Activated CD4-positive, CD25-positive, alpha-beta regulatory T cell treated with anti-CD3 and anti-CD28 coated beads, Interleukin-2, amount 50 U/mL, for 16 hours (primary cell): Measurements from ENCODE around the gene UCHL5.
"Not testable (repeated sequence)": the region's sequence is repeated elsewhere in the genome, so short reads cannot be mapped to it uniquely, and the experiment has no call there.

ENCODE experiments used
- DNase-seq: peaks from one replicate; pipeline ENCODE4 v3.0.0-alpha.2; 2020; ENCODE audit warnings: low read depth, low spot score

UCHL5 gene

GRCh38 chr1:193013005-193013404 is 46.2 kb downstream of the UCHL5 start:
- no peak for DNase-seq

GRCh38 chr1:193011406-193011805 is 47.8 kb downstream of the UCHL5 start:
- no peak for DNase-seq

GRCh38 chr1:193009501-193009900 is 49.7 kb downstream of the UCHL5 start:
- no peak for DNase-seq

DNA sequence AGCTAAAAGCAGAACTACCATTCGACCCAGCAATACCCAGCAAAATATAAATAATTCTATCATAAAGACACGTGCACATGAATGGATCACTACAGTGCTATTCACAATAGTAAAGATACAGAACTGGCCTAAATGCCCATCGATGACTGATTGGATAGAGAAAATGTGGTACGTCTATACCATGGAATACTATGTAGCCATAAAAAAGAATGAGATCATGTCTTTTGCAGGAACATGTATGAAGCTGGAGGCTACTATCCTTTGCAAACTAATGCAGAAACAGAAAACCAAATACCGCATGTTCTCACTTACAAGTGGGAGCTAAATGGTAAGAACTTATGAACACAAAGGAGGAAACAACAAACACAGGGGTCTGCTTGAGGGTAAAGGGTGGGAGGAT is 53.4 kb downstream of the UCHL5 start:
- DNase-seq: no peak

GRCh38 chr1:192998536-192998935 is 60.6 kb downstream of the UCHL5 start:
- no peak for DNase-seq

DNA sequence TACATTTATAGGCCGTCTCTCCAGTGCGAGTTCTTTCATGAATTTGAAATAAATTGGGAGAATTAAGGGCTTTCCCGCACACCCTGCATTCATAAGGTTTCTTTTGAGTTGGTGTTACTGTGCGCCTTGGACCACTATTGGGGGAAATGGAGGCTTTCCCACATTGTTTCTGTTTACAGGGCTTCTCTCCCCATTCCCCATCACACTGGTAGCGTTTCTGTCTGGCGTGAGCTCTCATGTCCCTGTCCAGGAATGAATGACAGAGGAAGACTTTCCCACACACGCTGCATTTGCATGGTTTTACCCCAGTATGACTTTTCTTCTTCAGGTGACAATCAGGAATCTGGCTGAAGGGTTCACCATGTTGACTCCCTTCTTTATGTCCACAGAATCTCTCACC is 65.0 kb downstream of the UCHL5 start:
- DNase-seq: no peak

DNA sequence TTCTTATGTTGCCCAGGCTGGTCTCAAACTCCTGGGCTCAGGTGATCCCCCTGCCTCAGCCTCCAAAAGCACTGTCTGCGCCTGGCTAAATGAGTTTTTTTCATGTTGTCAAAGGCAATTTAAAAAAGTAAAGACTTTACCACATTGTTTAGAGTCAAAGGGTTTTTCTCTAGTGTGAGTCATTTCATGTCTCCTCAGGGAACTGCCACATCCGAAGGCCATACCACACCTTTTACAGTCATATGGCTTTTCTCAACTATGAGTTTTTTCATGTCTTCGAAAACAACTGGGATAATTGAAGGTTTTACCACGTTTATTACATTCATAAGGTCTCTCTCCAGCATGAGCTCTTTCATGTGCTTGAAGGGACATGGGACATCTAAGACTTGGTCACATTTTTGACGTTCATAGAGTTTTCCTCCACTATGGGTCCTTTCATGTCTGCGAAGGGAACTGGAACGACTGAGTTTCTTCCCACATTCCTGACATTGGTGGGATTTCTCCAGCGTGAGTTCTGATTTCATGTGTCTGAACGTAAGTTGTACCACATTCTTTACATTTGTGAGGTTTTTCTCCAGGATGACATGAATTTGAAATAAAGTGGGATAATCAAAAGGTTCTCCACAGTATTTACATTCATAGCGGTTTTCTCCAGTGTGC is 65.6 kb downstream of the UCHL5 start:
- no peak for DNase-seq

DNA sequence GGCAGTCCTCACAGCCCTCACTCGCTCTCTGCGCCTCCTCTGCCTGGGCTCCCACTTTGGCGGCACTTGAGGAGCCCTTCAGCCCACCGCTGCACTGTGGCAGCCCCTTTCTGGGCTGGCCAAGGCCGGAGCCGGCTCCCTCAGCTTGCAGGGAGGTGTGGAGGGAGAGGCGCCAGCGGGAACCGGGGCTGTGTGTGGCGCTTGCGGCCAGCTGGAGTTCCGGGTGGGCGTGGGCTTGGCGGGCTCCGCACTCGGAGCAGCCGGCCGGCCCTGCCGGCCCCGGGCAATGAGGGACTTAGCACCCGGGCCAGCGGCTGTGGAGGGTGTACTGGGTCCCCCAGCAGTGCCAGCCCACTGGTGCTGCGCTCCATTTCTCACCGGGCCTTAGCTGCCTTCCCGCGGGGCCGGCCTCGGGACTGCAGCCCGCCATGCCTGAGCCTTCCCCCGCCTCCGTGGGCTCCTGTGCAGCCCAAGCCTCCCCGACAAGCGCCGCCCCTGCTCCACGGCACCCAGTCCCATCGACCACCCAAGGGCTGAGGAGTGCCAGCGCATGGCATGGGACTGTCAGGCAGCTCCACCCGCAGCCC is 72.3 kb downstream of the UCHL5 start:
- not testable (repeated sequence) for DNase-seq

- DNase-seq: no peak
Measured at GRCh38 chr1:192986110-192986747, 72.9 kb downstream of the UCHL5 start.

- DNase-seq: no peak
Measured at GRCh38 chr1:192984080-192984479, 75.1 kb downstream of the UCHL5 start.

DNA sequence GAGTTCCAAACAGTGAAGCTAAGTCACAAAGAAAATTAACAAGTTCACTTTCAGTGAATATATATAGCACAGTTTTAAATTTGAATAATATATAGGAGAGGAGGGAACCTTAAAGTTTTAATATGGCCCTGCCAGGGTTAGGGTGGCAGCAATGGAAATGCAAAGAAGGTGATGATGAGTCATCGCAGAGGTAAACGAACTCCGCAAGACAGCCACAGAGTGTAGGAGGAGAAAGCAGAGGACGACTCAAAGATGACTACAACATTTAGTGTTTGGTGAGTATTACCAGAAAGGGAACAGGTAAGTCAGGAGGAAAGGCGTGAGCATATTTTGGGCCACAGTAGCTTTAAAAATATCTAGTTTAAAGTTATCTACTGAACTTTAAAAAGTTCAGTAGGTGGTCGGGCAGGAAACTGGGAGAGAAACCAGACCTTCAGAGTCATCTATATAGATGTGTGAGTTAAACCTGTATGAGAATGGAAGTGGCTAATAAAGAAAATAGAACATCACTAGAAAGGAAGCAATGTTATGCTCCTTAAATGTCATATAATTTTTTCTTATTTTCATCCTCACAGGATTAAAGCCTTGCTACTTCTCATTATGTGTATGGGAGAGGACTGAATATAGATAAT is 75.7 kb downstream of the UCHL5 start:
- no peak for DNase-seq

DNA sequence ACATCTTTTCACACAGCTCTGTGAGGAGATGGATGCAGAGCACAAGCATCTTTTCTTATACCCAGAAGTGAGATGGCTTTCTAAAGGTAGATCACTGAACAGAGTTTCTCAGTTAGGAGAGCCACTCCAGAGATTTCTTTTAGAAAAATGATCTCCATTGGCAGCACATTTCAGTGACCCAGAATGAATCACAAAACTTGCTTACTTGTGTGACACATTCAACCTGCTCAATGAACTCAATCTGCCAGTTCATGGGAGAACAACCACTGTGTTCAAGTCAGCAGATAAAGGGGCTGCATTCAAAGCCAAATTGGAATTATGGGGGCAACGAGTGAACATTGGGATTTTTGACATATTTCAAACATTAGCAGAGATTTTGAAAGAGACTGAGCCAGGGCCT is 78.3 kb downstream of the UCHL5 start:
- no peak for DNase-seq

DNA sequence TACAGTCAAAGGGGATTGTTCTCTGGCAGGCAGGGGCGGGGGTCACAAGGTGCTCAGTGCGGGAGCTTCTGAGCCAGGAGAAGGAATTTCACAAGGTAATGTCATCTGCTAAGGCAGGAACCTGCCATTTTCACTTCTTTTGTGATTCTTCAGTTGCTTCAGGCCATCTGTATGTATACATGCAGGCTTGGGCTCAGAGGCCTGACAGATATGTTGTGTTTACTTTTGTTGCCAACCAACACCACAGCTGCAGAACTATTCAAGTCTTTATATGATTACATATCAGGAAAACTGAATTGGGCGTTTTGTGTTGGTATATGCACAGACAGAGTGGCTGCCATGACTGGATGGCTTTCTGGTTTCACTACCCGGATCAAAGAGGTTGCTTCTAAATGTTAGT is 78.8 kb downstream of the UCHL5 start:
- not testable (repeated sequence) for DNase-seq

DNA sequence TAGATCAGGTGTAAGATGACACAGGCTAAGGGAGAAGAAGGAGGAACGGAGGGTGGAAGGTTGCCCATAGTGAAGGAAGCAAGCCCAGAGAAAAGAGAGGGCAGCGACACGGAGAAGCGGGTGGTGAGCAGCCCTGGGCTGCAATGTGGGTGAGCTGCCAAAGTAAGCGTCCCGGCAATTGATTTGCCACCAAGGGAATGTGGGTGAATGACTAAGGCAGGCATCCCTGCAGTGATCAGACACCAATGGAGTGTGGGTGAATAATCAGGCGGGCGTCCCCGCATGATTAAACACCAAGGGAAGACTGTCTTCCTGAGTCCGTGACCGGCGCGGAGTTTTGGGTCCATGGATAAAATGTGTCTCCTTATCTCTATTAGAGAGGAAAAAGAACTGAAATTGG is 79.6 kb downstream of the UCHL5 start:
- no peak for DNase-seq

DNA sequence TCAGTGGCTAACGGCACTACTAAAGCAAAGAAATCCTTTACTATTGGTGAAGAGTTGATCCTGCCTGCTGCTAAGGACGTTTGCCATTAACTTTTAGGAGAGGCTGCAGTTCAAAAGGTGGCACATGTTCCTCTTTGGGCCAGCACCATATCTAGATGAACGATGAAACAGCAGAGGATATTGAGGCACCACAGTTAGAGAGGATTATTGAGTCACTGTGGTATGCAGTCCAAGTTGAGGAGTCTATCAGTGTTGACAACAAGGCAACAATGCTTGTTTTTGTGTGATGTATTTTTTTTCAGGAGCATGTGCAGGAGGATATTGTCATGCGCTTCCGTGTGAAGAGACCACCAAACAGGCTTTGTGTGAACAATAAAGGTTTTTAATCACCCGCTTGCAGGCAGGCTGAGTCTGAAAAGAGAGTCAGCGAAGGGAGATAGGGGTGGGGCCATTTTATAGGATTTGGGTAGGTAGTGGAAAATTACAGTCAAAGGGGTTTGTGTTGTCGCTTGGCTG is 80.9 kb downstream of the UCHL5 start:
- DNase-seq: no peak

- no peak for DNase-seq
Measured at GRCh38 chr1:192977089-192977706, 82.0 kb downstream of the UCHL5 start.

DNA sequence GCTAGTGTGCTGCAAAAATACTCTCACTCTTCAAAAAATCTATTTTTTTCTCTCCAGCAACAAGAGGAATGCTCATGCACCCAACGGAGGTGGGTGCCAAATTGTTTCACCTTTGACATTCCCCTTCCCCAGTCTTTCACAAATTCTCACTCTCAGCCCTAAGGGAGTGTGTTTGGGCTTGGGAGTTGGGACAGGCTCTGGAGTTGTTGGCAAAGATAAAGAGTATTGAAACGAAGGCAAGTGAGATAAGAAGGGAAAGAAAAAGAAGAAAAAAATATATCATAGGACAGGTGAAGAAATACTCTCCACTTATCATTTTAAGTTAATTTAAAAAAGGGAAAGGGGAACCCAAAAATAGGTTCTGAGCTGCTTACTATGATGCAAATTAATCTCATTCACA is 82.6 kb downstream of the UCHL5 start:
- DNase-seq: no peak

- no peak for DNase-seq
Measured at GRCh38 chr1:192974701-192975100, 84.5 kb downstream of the UCHL5 start.

DNA sequence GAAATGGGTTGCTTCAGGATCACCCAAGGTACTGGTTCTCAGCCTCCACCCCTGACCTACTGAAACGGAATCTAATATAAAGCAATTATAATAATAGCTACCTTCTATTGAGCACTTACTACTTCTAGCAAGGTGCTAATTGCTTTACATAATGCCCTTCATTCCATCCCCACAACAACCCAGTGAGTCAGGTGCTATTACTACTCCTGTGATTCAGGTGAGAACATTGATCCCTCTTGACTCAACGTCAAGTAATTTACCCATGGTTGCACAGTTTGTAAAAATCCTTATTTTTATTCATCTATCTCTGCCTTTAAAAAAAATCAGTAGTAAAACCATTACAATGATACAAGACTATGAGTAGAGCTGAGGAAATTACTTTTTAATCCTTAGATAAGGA is 85.2 kb downstream of the UCHL5 start:
- DNase-seq: no peak

DNA sequence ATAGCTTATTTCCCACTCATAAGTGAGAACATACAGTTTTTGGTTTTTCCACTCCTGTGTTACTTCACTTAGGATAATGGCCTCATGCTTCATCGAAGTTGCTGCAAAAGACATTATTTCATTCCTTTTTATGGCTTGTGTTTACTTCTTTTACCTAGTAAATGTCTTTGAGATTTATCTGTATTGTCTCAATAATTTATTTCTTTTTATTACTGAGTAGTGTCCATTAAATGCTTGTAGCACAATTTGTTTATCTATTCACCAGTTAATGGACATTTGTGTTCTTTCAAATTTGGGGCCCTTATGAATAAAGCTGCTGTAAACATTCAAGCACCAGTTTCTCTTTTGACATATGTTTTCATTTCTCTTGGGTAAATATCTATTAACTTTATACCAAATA is 86.0 kb downstream of the UCHL5 start:
- no peak for DNase-seq

- no peak for DNase-seq
Measured at GRCh38 chr1:192969091-192969490, 90.1 kb downstream of the UCHL5 start.

GRCh38 chr1:192968323-192968722 is 90.8 kb downstream of the UCHL5 start:
- no peak for DNase-seq
